ENCODE results near the gene POLR1D.
"Not testable (repeated sequence)": the region's sequence is repeated elsewhere in the genome, so short reads cannot be mapped to it uniquely, and the experiment has no call there.

POLR1D gene

DNA sequence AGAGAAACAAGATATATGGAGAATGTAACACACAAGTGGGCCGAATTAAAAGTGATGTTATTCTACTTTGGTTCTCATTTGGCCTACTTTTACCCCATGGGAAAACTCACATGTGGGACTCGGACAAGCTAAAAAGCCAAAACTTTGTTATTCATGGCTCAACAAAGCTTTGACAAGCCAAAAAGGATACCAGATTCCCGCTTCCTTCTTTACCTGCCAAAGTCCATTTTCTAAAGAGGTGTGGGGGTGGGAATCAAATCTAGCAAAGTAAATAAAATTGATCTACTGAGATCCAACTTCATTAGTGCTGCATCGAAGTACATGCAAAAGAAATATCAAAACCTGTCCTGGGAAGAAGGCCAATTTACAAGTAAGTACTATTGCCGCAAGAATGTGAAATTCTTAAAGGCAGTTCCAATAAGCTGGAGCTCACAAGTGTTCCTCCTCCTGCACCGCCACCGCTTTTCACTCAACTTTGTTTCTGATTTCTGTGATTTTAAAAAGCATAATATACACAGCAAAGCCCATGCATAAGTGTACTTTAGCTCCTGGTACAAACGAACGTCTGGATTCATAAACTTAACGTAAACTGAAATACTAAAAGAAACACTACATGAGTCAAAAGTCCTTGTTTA, 2.5 kb upstream of the POLR1D start:
- DNase-seq = no peak

DNA sequence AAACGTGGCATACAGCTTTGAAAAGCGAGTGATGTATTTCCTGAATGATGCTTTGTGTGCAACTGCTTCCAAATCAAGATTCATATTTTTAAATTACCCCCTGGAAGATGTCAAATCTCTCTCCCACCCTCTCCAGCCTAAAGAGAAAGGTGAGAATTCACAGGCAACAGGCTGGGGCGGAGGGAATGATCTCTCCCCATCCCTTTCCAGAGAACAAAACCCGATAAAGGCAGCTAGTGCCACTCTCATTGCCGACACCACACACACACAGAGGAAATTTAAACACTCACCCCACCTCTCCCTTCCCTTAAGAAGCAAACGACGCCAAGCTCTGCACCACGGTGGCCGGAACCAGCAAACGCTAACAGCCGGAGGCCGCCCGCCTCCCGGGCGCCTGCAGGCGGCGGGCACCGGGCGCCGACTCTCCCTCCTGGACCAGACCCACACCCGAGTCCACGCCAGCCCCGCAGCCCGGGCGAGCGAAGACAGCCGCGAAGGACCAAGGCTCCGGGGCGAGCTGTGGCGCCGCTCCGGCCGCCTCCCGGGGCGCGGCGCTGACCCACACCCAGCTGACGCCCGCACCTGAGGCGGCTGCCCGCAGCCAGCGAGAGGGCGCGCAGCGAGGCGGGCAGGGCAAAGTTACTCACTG, 1.8 kb upstream of the POLR1D start:
- peak; percentile 46 for DNase-seq

DNA sequence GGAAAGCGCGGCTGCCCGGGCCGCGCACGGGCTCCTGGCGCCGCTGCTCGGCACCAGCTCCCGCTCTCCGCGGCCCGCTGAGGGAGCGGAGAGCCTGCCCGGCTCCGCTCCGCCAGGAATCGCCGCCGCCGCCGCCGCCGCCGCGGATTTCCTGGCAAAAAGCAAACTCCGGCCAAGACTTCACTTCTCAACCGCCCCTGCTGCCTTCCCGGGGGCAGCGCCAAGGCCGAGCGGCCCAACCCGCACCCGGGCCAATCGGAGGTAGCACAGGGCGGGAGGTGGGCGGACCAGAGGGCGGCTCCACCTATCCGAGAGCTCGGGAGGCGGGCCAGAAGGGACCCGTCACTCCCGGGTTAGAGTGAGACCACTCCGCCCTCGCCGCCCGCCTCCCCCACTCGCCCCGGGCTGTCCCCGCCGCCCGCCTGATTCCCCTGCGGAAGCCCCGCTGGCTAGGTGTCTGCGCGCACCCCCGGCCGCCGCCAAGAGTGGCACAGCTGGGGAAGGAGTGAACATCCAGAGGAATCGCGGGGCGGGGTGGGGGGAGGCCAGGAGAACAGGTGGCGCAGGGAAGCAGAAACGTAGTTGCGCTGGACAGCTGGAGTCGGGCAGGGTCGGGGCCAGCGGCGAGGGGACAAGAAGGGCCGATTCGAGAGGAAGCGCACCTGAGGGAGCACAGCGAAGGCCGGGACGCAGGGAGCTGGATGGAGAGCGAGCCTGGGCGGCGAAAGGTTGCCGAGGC, 1.1 kb upstream of the POLR1D start, which contains the start of gene LNX2:
TSS of gene LNX2 (minus strand) at position 153 of the 739 bp plus-strand sequence. CDS start 38,826 bp downstream, outside the sequence.
- DNase-seq = peak; percentile 98

DNA sequence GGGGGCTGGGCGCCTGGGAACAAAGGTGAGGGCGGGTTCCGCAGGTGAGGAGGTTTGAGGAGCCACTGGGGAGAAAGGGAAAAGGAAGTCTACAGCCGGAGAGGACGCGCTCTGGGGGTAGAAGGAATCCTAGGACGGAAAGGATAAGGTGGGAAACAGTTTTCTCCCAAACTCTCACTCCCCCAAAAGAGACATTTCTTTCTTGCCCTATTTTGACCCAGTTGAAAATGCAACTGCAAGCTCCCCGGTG, 651 bp upstream of the POLR1D start:
- peak; percentile 4 for DNase-seq

DNA sequence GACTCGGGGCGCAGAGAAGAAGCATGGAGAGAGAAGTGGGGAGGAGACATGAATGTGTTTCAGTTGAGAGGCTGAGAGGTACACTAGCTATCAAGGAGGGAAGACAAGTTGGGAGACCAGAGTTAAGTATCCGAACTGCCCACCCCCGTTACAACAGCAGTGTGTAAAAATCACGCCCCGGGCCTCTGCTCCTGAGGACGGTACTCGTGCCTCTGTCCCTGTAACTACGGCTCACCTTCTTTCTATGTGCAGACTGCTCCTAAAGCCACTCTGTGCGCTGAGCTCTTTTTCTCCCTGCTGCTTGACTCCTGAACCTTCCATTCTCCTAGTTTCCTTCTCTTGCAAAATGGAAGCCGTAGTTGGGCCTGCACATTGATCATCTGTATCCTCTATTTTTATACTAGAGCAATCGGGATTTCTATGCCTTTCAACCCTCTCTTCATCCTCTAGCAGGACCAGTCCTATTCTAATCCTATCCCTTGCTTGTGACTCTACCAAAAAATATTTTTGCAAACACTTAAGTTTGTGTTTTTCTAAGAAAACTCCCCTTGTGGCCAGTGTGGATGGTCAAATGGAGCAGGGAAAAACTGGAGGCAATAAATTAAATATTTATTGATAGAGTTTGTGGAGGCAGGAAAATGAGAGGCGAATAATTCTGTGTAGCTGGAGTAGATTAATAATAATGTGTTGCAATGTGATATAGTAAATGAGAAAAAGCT, 569 bp downstream of the POLR1D start:
- DNase-seq = no peak

DNA sequence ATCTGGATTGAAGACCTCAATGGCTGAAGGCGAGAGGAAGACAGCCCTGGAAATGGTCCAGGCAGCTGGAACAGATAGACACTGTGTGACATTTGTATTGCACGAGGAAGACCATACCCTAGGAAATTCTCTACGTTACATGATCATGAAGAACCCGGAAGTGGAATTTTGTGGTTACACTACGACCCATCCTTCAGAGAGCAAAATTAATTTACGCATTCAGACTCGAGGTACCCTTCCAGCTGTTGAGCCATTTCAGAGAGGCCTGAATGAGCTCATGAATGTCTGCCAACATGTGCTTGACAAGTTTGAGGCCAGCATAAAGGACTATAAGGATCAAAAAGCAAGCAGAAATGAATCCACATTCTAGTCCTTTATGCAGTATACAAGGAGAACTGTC, 1.2 kb downstream of the POLR1D start:
- no peak for DNase-seq

DNA sequence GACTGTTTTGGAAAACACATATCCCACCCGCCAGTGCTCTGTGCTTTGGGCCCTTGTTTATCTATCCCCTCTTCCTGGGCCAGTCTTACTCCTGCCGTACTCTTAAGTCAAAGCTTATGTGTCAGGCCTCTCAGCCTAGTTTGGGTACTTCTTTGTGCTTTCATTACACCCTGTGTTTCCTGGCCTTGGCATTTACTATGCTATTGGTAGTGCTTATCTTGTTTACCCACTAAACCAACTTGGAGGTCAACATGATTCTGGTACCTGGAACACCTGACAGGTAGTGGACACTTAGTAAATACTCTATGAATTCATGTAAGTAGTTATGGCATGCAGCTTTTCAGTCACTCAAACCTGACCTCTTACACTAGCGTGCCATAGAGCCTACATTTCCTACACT, 2.4 kb downstream of the POLR1D start:
- DNase-seq = no peak

DNA sequence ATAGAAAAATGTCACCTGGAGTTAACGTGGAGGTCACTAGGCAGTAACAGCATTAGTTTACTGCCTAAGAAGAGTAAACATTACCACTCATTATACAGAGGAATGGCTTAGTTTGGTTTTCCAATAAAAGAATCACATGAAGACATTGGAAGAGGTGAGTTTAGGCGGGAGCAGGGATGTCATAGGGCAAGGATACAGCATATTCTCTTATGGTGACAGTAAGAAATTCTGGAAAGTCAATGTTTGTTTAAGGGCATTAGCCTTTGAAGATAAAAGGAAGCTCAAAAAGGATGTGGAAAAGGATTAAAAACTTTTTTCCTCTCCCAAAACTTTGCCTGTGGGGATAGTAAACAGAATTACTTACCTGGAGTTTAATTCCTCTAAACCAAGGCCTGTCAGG, 4.1 kb downstream of the POLR1D start:
- no peak for DNase-seq

DNA sequence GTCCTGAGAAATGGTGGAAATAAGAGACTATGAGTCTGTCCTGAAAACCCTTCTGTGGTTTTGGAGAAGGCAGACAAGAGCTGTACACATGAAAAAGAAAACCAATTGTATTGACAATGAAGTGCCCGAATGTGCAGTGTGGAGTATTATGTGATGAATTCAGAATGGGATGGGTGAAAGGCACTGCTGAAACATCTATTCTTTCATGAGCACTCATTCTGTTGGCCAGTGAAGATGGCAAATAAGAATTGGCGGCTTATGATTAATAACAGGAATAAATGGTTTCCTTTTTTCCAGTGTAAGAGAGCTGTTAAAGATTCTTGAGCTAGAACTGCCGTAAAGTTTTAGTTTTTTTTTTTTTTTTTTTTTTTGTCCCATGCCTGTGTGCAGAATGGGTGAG, 5.7 kb downstream of the POLR1D start:
- no peak for DNase-seq

DNA sequence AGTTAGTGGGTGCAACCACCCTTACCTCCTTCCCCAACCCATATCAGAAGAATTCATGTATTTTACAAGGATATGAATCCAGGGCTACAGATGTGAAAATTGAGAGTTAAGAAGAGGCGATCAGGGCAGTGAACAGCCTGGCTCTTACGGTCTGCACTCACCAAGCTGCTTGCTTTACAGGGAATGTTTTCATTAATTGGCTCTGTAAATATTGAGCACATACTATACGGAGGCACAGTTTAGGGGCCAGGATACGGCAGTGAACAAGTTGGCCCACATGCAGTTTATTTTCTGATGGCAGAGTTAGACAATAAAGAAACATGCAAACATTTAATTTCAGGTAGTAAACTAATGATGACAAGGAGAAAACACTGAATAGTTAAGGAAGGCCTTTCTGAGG, 6.4 kb downstream of the POLR1D start:
- no peak for DNase-seq

DNA sequence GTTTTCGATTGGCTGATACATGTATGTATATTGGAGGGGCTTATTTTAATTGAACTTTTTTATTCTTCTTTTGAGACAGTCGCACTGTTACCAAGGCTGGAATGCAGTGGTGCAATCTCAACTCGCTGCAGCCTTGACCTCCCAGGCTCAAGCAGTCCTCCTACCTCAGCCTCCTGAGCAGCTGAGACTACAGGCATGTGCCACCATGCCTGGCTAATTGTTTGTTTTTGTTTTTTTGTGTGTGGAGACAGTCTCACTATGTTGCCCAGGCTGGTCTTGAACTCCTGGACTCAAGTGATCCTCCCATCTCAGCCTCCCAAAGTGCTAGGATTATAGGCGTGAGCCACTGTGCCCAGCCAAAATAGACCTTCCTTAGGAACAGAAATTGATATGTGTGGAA, 7.1 kb downstream of the POLR1D start:
- not testable (repeated sequence) for DNase-seq

DNA sequence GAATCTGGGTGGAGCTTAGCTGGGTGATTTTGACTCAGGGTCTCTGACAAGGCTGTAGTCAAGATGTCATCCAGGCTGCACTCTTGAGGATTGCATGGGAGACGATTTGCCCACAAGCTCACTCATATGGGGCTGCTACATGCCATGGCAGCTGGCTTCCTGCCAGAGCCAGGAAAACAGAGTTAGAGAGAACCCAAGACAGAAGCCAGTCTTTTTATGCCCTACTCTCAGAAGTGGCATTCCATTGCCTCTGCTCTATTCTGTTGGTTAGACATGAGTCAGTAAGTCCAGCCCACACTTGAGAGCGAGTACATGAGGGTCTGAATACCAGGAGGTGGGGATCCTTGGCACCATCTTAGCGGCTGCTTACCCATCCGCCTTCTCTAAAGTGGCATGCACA, 9.5 kb downstream of the POLR1D start:
- no peak for DNase-seq

DNA sequence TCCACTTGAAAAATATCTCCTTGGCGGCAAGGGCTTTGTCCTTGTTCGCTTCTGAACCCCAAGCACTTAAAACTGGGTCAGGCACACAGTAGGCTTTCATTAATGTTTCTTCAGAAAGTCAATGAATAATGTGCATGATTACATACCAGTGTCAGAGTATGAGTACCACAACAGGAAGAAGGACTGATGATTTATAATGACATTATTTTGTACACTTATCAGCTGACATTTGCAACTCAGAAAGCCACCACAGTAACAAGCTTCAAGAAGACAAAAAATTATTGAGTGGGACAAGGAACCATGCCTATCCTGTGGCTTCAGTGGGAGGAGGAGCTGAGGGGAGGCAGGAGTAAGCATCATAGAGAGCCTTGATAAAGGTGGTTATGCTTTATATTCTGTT, 10.0 kb downstream of the POLR1D start:
- peak; percentile 12 for DNase-seq

DNA sequence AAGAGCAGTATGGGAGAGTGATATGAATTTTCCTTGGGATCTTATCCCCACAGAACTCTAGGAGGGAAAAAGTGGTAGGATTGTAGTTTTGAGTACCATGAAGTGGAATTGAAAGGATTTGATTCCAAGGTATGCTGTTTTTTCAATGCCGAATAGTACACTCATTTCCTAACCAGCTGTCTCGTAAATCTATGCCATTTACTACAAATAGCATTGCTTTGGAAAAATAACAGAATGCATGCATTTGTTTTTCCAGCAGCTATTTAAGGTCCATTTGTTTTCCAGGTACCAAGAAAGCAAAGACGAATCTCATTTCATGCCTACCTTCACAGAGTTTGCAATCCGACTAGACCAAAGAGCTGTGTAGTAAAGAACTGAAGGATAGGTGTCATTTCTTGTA, 10.5 kb downstream of the POLR1D start:
- DNase-seq = no peak

DNA sequence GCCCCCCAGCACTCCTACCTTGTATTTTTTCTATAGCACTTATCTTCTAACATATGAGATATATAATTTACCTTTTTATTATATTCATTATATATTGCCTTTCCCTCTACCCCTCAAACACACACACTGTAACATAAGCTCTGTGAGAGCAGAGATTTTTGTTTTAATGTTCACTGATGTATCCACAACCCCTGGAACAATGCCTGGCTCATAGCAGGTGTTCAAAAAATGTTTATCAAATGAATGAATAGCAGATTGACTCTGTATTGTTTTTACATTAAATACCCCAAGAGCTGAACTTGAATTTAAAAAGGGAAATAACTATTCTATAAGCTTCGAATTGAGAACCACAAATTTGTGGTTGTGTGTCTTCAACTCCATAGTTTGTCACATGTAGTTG, 11.0 kb downstream of the POLR1D start:
- no peak for DNase-seq

DNA sequence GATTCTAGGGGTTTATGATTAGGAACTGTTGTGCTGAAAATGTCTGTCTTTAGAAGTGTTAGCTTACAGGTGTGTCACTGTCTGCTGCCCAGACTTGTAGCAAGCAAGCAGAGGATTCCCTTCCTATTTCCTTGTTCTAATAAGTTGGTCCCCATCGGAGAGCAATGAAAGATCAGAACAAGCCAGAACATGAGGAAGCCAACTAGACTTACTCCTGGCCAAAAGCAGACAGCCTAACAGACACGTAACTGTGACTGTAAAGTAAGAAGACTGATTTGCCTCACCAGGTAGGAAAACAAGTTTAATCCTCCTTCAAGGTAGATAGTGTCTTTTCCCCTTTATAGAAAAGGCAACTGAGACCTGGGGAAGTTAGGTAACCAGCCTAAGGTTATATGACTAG, 12.5 kb downstream of the POLR1D start:
- no peak for DNase-seq

DNA sequence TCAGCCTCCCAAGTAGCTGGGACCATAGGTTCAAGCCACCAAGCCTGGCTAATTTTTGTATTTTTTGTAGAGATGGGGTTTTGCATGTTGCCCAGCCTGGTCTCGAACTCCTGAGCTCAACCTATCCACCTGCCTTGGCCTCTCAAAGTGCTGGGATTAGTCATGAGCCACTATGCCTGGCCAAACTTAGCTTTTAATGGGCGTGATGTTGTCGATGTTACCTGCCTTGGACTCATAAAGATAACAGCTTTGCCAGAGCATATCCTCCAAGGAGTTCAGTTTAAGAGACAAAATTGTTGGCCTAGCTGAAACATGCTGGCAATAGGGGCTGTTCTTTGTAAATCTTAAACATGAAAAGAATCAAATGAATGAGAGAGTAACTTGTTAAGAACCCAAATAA, 13.1 kb downstream of the POLR1D start:
- no peak for DNase-seq

DNA sequence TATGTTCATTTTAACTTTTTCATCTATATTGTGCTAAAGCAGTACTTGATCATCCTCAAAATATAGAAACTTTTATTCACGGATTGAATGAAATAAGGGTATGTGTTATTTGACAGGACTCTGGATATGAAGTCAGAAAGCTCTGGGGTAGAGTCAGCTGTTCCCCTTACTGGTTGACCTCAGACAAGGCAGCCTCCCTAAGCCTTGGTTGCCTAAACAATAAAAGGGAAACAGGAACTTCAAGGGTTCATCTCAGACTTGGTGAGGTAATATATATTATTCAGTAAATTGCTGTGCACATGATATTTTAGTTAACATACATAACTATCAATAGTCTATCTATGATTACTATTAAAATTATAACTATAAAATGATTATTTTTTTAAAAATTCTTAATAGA, 13.6 kb downstream of the POLR1D start:
- DNase-seq = peak; percentile 90

DNA sequence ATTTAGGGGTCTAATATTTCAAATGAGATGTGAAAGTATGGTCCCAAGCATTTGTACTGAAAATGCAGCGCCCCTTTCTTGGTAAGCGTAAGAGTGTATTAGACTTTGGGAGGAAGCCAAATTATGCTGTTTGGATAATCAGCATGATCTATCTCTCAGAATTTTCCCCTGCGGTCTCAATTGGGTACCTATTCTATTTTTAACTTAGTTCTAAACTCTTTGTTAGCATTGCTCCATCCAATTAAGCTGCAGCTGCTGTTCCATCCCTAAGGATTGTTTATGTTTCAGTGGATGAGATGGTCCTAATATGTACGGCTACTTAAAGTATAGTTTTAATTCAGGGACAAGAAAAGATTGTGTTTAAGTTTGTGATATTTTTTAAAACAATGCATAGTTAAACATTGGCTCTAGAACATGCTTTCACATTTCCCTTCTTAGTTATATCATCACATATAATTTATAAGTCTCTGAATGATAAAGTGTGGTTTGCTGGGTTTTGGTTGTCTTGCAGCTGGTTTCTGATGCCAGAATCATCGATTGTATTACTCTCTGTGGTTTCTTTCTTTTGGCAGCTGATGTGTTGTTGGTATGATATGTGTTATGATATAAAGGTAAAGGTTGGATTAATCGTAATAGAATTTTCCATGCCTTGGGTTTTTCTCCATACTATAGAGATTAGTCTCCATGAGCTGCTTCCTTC, 15.0 kb downstream of the POLR1D start:
- no peak for DNase-seq

DNA sequence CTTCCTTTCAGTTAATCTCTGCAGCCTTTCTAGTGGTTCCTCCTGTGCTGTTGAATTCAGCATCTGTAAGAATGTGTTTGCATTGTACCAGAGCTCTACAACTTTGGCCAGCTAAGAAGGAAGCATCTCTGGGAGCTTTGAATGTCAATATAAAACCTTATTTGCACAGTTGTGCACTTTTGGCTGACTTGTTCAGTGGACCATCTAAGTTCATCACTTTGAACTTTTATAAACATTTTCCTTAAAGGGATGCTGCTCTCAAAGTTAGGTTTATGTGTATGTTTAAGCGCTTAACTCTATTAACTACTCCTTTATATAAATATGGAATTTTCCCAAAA, 15.6 kb downstream of the POLR1D start:
- no peak for DNase-seq

DNA sequence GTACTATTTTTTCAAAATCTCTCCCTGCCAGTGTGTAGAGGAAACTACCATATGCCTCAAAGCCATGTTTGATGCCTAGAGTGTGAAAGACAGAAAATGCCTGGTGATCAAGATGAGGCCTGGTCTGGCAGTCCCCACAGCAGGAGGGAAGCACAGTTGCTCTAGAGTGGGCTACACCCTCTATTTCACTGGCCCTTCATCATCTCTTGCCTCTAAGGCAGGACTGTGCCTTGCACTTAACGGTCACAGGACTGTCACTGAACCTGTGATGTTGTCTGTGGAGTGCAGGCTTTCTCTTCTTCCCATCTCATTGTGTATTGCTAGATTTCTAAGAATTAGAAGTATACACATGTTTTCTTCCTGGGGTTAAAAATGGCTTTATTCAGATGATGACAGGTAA, 16.3 kb downstream of the POLR1D start:
- DNase-seq = no peak

DNA sequence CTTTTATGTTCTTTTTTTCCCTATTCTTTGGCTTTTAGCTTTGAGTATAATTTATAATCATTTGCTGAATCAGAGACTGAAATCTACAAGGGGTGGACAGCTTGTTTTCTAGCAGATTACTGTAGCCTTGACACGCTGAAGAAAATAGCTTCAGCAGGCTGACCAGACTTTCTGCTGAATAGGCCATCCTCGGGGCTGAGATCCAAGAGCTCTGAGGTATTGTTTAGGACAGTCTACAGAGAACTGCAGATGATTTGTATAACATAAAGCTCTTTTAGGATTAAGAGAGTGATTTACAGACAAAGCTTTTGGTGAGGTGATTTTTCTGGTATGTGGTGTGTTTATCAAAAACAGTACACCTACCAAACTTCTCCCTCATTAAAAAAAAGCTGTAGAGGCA, 16.8 kb downstream of the POLR1D start:
- DNase-seq = no peak

DNA sequence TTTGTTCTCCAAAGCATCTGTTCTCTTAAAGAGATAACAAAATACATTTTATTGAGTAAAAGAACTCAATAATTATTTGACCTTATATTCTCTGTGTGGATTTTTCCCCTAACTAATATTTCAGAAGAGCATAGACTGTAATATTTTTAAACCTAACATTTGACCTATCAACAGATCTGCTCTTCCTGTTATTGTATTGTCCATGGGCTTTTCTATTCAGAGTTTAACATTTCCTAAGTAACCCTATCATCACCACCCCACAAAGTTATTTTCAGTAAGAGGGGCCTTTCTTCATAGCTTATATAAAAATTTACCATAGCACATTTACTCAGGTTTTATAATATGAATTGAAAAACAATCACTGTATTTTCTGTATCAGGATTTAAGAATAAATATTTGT, 17.5 kb downstream of the POLR1D start:
- no peak for DNase-seq

All from inflammatory macrophage treated with lipopolysaccharide for 4 hours (primary cell).